Measurements from ENCODE around the gene COL5A1. TPM values are rescaled to one million over a fixed set of nuclear protein-coding genes. Genes with fewer than 3 reads are reported as not detected.

Gene COL5A1
- total and polyA plus RNA-seq, 2 experiments from 2014 or later, result 211 to 812 TPM

GRCh38 chr9:134648701-134649530 lies 7.3 kb downstream of the COL5A1 start:
- Histone ChIP-seq H3K36me3 (ENCODE audit: low read depth) (peaks cover 4% of the 10 kb centered on the region; the same call in 1 of the 2 replicates), H3F3A (ENCODE audit: insufficient read depth) (peaks cover 66% of the 10 kb centered on the region), H3K79me2 (ENCODE audit: insufficient read depth) (peaks cover 92% of the 10 kb centered on the region), H3K4me1 (ENCODE audit: insufficient read depth) (peaks cover 52% of the 10 kb centered on the region), H3K9ac (peak overlapping the region; percentile 55), H2AFZ (no peak overlapping the region), H3K27ac (peak overlapping the region; percentile 77), H3K4me2 (ENCODE audit: unreplicated experiment) (peak overlapping the region; percentile 46), H3K9me2 (ENCODE audit: insufficient read depth) (no peaks in the 10 kb centered on the region), H3K27me3 (replicated peaks; ENCODE audit: insufficient read depth) (no peaks in the 10 kb centered on the region), H3K4me3 (peak overlapping the region; percentile 36), H4K20me1 (ENCODE audit: insufficient read depth) (peaks cover 31% of the 10 kb centered on the region; the same call in 1 of the 2 replicates), H3K9me3 (ENCODE audit: low read depth) (no peaks in the 10 kb centered on the region)
- WGBS, 2 experiments (ENCODE audit: low coverage in 1 of 2, low lambda C conversion rate in 2 of 2, missing lambda C conversion rate in 2 of 2), result 53 to 56% methylated on average over 18 to 20 of the region's 20 CpGs
- DNase-seq, result peak; percentile 90
- peak; percentile 59; the same call in 1 of the 2 replicates for TF ChIP-seq EZH2phosphoT487 (IDR thresholded peaks at IDR 0.05; ENCODE audit: insufficient read depth, low read depth)
- TF ChIP-seq EZH2 (IDR thresholded peaks at IDR 0.05; ENCODE audit: insufficient read depth, poor library complexity, severe bottlenecking), result no peak
- in situ Hi-C loops (cut with MboI), result no loop called here

GRCh38 chr9:134650431-134651190 lies 9.0 kb downstream of the COL5A1 start:
- Histone ChIP-seq H4K20me1 (ENCODE audit: insufficient read depth) (peaks cover 31% of the 10 kb centered on the region; the same call in 1 of the 2 replicates), H3K27me3 (replicated peaks; ENCODE audit: insufficient read depth) (no peaks in the 10 kb centered on the region), H3K9me3 (ENCODE audit: low read depth) (no peaks in the 10 kb centered on the region), H3K9ac (no peak overlapping the region), H2AFZ (no peak overlapping the region), H3K79me2 (ENCODE audit: insufficient read depth) (peaks cover 98% of the 10 kb centered on the region), H3K36me3 (ENCODE audit: low read depth) (peaks cover 4% of the 10 kb centered on the region; the same call in 1 of the 2 replicates), H3K4me2 (ENCODE audit: unreplicated experiment) (no peak overlapping the region), H3F3A (ENCODE audit: insufficient read depth) (peaks cover 69% of the 10 kb centered on the region), H3K4me3 (no peak overlapping the region), H3K4me1 (ENCODE audit: insufficient read depth) (peaks cover 48% of the 10 kb centered on the region), H3K27ac (peak overlapping the region; percentile 31; the same call in 1 of the 2 replicates), H3K9me2 (ENCODE audit: insufficient read depth) (no peaks in the 10 kb centered on the region)
- in situ Hi-C loops (cut with MboI), result loop anchor here (25.0 kb wide), 1 partner anchor 188 kb away; no protein-coding TSS in a partner anchor
- no peak for DNase-seq
- 93% methylated on average over 26 of the region's 26 CpGs for WGBS, 2 experiments (ENCODE audit: low coverage in 1 of 2, low lambda C conversion rate in 2 of 2, missing lambda C conversion rate in 2 of 2)
- TF ChIP-seq EZH2phosphoT487 (IDR thresholded peaks at IDR 0.05; ENCODE audit: insufficient read depth, low read depth) (no peak), EZH2 (IDR thresholded peaks at IDR 0.05; ENCODE audit: insufficient read depth, poor library complexity, severe bottlenecking) (no peak)

GRCh38 chr9:134651226-134651905 lies 9.8 kb downstream of the COL5A1 start:
- 68 to 71% methylated on average over 10 of the region's 10 CpGs for WGBS, 2 experiments (ENCODE audit: low coverage in 1 of 2, low lambda C conversion rate in 2 of 2, missing lambda C conversion rate in 2 of 2)
- H3F3A ChIP-seq (ENCODE audit: insufficient read depth), result peaks cover 69% of the 10 kb centered on the region
- H2AFZ ChIP-seq, result no peak overlapping the region
- peak overlapping the region; percentile 30; the same call in 1 of the 2 replicates for H3K9ac ChIP-seq
- H3K4me1 ChIP-seq (ENCODE audit: insufficient read depth), result peaks cover 40% of the 10 kb centered on the region
- peak overlapping the region; percentile 31 for H3K27ac ChIP-seq
- in situ Hi-C loops (cut with MboI), result loop anchor here (25.0 kb wide), 1 partner anchor 189 kb away; no protein-coding TSS in a partner anchor
- H3K9me3 ChIP-seq (ENCODE audit: low read depth), result no peaks in the 10 kb centered on the region
- peaks cover 32% of the 10 kb centered on the region; the same call in 1 of the 2 replicates for H4K20me1 ChIP-seq (ENCODE audit: insufficient read depth)
- TF ChIP-seq EZH2phosphoT487 (IDR thresholded peaks at IDR 0.05; ENCODE audit: insufficient read depth, low read depth), result no peak
- TF ChIP-seq EZH2 (IDR thresholded peaks at IDR 0.05; ENCODE audit: insufficient read depth, poor library complexity, severe bottlenecking), result no peak
- peaks cover 4% of the 10 kb centered on the region; the same call in 1 of the 2 replicates for H3K36me3 ChIP-seq (ENCODE audit: low read depth)
- no peaks in the 10 kb centered on the region for H3K9me2 ChIP-seq (ENCODE audit: insufficient read depth)
- no peaks in the 10 kb centered on the region for H3K27me3 ChIP-seq (replicated peaks; ENCODE audit: insufficient read depth)
- peaks cover 98% of the 10 kb centered on the region for H3K79me2 ChIP-seq (ENCODE audit: insufficient read depth)
- no peak for DNase-seq
- H3K4me2 ChIP-seq (ENCODE audit: unreplicated experiment), result no peak overlapping the region
- H3K4me3 ChIP-seq, result no peak overlapping the region
